ENCODE measurements around the gene SNCB.

Gene SNCB

DNA sequence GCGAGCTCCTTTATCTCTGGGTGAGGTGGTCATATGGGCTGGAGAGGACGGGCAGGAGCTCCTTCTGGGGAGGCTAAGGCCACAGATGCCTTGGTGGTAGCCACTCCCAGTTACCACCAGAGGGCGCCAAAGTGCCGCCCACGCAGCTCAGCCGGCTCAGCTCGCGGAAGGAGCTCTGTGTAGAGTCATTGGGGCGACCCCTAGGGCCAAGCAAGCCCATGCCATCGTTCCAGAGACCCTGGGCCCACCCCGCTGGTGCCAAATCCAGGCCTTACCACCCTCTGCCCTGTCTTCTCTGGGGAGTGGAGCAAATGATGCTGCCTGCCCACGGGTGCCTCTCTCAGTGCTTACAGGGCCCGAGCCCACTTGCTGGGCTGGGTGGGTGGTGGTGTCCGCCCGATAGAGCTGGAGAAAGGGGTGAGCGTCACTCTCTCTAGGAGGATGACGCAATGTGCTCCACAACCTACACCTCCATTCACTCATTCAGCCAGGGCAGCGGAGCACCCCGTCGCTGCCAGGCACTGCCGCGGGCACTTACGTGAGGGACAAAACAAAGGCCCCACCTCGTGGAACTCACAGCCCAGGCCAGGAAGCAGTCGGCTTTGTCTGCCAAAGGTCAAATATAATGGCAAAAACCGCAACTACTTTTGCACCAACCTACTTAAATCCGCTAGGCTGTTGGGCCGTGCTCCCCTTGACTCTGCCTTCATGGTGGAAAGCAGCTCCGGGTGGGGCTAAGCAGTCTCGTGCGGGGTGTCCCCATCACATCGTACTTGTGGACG lies 30.7 kb upstream of the SNCB start:
- no peak overlapping the region for H3K4me3 ChIP-seq (replicated peaks; ENCODE audit: low read depth, low read length)
- TF ChIP-seq, protein P1, sequence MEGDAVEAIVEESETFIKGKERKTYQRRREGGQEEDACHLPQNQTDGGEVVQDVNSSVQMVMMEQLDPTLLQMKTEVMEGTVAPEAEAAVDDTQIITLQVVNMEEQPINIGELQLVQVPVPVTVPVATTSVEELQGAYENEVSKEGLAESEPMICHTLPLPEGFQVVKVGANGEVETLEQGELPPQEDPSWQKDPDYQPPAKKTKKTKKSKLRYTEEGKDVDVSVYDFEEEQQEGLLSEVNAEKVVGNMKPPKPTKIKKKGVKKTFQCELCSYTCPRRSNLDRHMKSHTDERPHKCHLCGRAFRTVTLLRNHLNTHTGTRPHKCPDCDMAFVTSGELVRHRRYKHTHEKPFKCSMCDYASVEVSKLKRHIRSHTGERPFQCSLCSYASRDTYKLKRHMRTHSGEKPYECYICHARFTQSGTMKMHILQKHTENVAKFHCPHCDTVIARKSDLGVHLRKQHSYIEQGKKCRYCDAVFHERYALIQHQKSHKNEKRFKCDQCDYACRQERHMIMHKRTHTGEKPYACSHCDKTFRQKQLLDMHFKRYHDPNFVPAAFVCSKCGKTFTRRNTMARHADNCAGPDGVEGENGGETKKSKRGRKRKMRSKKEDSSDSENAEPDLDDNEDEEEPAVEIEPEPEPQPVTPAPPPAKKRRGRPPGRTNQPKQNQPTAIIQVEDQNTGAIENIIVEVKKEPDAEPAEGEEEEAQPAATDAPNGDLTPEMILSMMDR (IDR thresholded peaks at IDR 0.05; ENCODE audit: low read length, missing control alignments): peak; percentile 95

DNA sequence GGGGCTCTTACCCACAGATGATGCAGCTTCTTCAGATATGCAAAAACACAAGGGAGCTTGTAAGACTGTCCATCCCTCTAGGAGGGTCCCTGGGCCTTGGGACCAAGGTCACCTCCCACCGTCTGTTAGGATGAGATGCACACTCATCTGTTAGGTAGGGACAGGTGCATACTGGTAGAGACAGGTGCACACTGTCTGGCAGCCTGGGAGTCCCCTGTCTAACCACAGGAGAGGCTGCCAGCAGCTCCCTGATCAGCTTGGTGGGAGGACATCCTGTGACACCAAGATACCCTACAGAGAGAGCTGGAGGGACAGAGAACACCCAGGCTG lies 30.2 kb upstream of the SNCB start:
- TF ChIP-seq, protein P1 (IDR thresholded peaks at IDR 0.05; ENCODE audit: low read length, missing control alignments): no peak
- DNase-seq (ENCODE audit: low read depth): no peak
- no peak overlapping the region for H3K4me3 ChIP-seq (replicated peaks; ENCODE audit: low read depth, low read length)

More for the DNA sequence above, 30.7 kb upstream of the SNCB start:
- peak; percentile 78 for DNase-seq (ENCODE audit: low read depth)

DNA sequence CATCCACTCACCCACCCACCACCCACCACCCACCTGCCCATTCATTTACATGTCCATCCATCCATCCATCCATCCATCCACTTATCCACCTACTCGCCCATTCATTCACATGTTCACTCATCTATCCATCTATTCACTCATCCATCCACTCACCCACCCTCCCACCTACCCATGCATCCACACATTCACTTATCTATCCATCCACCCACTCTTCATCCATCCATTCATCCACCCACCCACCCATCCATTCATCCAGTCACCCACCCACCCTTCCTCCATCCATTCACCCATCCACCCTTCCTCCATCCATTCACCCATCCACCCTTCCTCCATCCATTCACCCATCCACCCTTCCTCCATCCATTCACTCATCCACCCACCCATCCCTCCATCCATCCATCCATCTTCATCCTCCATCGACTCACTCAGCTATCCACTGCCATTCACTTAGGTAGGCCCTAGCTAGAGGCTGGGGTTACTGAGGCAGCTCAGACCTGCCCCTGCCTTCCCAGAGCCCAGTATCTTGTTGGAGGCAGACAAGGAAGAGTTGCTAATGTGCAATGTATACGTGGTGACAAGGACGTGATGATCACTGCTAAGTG lies 29.6 kb upstream of the SNCB start:
- DNase-seq (ENCODE audit: low read depth): no peak
- no peak overlapping the region for H3K4me3 ChIP-seq (replicated peaks; ENCODE audit: low read depth, low read length)
- TF ChIP-seq, protein P1 (IDR thresholded peaks at IDR 0.05; ENCODE audit: low read length, missing control alignments): no peak

DNA sequence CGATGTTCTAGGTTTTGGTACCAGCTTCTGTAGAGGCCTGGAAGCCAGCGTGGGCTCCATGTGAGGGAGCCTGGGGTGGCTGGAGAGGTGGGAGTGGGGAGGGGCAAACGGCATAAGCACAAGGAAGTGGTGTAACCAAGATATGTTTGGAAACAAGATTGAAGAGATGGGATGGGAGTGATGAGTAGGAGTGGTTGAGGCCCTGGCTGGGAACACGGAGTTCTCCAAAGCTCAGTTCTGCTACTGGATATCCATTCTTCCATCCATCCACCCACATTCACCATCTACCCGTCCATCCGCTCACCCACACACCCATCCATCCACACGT lies 29.1 kb upstream of the SNCB start:
- H3K4me3 ChIP-seq (replicated peaks; ENCODE audit: low read depth, low read length): no peak overlapping the region
- no peak for DNase-seq (ENCODE audit: low read depth)
- TF ChIP-seq, protein P1 (IDR thresholded peaks at IDR 0.05; ENCODE audit: low read length, missing control alignments): no peak

DNA sequence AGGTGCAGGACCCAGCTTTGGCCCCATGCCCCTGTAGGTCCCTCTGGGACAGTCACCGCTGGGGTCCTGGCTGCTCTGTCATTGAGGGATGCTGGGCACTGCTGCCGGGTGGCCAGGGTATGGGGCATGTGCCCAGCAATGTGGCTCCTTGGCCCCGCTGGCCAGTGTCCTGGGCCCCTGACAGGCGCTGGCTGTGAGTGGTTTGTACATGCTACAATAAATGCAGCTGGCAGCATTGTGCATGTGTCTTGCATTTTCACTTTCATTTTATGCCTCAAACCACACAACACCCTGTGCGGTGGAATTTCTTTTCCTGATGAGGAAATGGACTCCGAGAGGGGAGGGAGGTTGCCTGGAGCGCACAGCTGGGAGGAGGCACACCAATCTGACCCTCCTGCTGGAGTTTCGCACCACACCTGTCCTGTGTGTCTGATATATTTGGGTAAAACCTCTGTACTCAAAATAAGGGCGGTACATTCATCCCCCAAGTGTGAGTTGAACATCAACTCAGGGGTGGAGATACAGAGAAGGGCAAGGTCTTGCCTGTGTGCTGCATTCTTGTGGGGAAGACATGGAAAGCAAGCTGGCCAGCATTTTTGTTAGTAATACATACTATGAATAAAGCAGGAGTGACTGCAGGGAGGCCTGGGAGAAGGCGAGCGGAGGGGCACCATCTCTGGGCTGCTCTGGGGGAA lies 28.6 kb upstream of the SNCB start:
- DNase-seq (ENCODE audit: low read depth): no peak
- H3K4me3 ChIP-seq (replicated peaks; ENCODE audit: low read depth, low read length): no peak overlapping the region
- TF ChIP-seq, protein P1 (IDR thresholded peaks at IDR 0.05; ENCODE audit: low read length, missing control alignments): no peak

DNA sequence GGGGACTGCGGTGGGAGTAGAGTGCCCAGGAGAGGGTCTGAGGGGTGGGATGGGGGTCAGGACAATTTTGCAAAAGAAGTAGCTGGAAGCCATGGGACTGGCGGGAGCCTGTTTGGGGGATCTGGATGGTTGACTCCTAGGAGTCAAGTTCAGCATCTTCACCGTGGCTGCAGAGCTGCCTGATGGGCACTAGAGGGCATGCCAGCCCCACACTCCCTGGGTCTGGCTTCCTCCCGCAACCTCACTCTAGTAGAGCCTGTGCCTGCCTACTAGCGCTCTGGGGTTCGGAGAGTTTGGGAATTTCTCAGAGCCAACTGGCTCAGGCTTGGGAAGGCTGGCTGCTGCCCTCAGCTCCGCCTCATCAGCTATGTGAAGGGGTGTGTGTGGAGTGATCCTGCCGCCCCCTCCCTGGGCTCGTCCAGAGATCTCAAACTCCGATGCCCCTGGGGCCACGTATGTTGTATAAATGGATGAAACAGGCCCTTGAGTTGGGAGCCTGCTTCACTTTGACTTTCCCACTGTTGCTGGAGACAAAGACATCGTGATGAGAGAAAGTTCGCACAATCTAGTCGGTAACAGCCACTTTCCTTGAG lies 27.8 kb upstream of the SNCB start:
- H3K4me3 ChIP-seq (replicated peaks; ENCODE audit: low read depth, low read length): no peak overlapping the region
- TF ChIP-seq, protein P1 (IDR thresholded peaks at IDR 0.05; ENCODE audit: low read length, missing control alignments): peak; percentile 91
- DNase-seq (ENCODE audit: low read depth): peak; percentile 73

All from fibroblast of pulmonary artery (primary cell).